ENCODE measurements around the gene ALK. TPM values are rescaled to one million over a fixed set of nuclear protein-coding genes. Genes with fewer than 3 reads are reported as not detected.

ALK gene
- total RNA-seq, 8 experiments from 2014 or later = 0.49 to 8.8 (median 3.8) TPM

DNA sequence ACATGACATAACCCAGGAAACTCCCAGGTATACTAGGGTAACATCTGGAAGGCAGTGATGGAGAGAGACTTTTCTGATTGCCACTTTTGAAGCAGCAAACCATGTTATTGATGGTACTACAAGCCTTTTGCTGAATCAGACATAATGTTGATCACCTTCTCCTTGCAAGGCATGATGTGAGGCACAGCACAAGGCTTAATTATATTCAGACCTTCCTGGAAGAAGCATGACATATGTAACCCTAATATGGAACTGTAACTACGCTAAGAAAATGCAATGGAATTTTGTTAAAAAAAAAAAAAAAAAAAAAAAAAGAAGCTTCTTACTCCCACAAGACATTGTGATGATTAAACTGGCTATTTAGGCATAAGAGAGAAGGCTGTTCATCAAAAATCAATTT lies 145.4 kb downstream of the ALK start:
- no peak overlapping the region for H3K27ac ChIP-seq
- in situ Hi-C loops (cut with MboI; ENCODE audit: low pct_unique_long_range_greater_than_20kb in 2 of 9, low sequenced_read_pairs in 9 of 9, unreplicated experiment in 9 of 9) = no loop called here
- peak in 3 of 8 experiments; percentile 18 to 50 (median 32) for ATAC-seq (replicated peaks in 6 of 8)
- 0 to 92% (median 76%) methylated on average over 1 of the region's 1 CpG; no CpG with 5 or more reads in 2 of the 10 experiments for WGBS, 10 experiments
- peaks cover 10 to 22% of the 10 kb centered on the region in 2 donors for H3K4me1 ChIP-seq (replicated peaks in 1 of 2)
- H3K4me3 ChIP-seq = no peak overlapping the region

DNA sequence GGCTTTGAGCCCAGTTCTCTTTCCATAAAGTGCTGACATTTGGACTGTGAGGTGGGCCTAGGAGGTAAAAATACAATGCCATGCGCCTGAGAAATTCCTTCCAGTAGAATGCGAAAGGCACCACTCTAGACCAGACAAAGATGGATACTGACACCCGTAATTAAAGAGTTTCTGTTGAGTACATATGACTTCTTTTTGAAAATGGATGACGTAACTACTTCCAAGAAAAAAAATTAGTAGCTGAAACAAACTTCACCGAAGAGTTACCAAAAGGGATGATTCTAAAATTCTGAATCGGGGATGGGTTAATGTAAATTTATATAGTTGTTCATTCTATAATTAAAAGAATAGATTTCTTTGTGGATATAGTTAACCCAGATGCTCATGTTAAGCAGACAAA lies 146.8 kb downstream of the ALK start:
- Histone ChIP-seq H3K27ac (no peak overlapping the region), H3K4me1 (replicated peaks in 1 of 2) (peaks cover 8 to 15% of the 10 kb centered on the region in 2 donors), H3K4me3 (no peak overlapping the region)
- 65 to 98% (median 93%) methylated on average over 2 to 6 of the region's 6 CpGs for WGBS, 10 experiments
- no peak for ATAC-seq (replicated peaks in 6 of 8)
- in situ Hi-C loops (cut with MboI; ENCODE audit: low pct_unique_long_range_greater_than_20kb in 2 of 9, low sequenced_read_pairs in 9 of 9, unreplicated experiment in 9 of 9) = no loop called here

GRCh38 chr2:29770846-29771245 lies 150.5 kb downstream of the ALK start:
- no peak overlapping the region for H3K4me3 ChIP-seq
- no peak for ATAC-seq (replicated peaks in 6 of 8)
- WGBS, 10 experiments = 38 to 100% (median 93%) methylated on average over 1 to 3 of the region's 3 CpGs; no CpG with 5 or more reads in 1 of the 10 experiments
- in situ Hi-C loops (cut with MboI; ENCODE audit: low pct_unique_long_range_greater_than_20kb in 2 of 9, low sequenced_read_pairs in 9 of 9, unreplicated experiment in 9 of 9) = no loop called here
- H3K4me1 ChIP-seq (replicated peaks in 1 of 2) = peaks cover 8 to 13% of the 10 kb centered on the region in 2 donors
- no peak overlapping the region for H3K27ac ChIP-seq

DNA sequence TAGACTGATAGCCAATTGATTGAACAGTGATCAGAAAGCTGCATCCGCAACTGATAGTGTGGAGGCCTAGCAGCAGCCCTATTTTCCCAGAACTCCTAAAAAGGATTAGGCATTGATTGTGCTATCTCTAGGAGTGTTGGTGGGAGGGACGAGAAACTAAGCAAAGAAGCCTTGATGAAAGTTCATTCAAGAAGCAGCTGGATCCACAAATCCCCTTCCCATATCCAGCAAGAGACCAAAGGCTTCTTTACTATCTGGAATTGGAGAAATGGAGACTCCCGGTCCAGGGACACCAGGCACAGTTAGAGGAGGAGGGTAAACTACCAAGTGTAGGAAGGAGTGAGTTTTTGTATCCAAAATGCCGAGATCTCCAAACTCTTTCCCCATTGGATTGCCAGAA lies 151.5 kb downstream of the ALK start:
- no peak for ATAC-seq (replicated peaks in 6 of 8)
- in situ Hi-C loops (cut with MboI; ENCODE audit: low pct_unique_long_range_greater_than_20kb in 2 of 9, low sequenced_read_pairs in 9 of 9, unreplicated experiment in 9 of 9) = no loop called here
- no peak overlapping the region for H3K27ac ChIP-seq
- 0 to 96% (median 86%) methylated on average over 1 to 3 of the region's 4 CpGs; no CpG with 5 or more reads in 1 of the 10 experiments for WGBS, 10 experiments
- no peak overlapping the region for H3K4me3 ChIP-seq
- peaks cover 8 to 13% of the 10 kb centered on the region in 2 donors for H3K4me1 ChIP-seq (replicated peaks in 1 of 2)

DNA sequence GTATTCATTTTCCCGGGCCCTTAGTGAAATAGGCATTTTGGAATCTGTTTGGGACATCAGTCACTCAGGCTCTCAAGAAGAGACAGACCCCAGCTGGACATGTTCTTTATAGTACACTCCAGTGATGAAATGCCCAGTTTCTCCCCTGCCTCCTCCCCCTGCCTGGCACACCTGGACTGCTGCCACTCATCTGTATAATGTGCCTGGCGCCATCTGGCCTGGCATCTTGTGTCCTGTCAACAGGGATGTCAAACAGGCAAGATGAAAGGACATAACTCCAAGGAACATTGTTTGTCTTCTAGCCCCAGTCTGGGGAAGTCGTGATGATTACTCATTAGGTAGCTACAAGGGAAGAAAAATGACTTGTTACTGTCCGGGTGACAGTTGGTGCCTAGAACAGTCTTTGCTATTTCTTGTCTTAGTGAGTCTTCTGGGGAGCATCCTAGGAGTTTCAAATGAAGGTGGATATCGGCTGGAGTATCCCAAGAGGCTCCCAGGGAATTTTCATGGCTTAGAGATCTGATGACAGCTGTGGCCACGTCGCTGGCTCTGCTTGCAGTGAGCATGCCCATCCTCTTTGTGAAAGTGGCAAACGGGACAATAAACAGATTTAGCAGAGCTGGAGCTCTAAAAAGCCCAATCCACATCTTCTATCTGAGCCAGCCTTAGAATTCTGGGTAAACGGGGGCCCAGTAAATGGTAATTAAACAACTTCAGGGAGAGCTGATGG lies 153.6 kb downstream of the ALK start:
- ATAC-seq (replicated peaks in 6 of 8) = peak in 4 of 8 experiments; percentile 16 to 42 (median 35)
- in situ Hi-C loops (cut with MboI; ENCODE audit: low pct_unique_long_range_greater_than_20kb in 2 of 9, low sequenced_read_pairs in 9 of 9, unreplicated experiment in 9 of 9) = no loop called here
- peaks cover 18 to 20% of the 10 kb centered on the region in 2 donors for H3K4me1 ChIP-seq (replicated peaks in 1 of 2)
- WGBS, 10 experiments = 0 to 100% (median 56%) methylated on average over 1 to 7 of the region's 9 CpGs; no CpG with 5 or more reads in 1 of the 10 experiments
- H3K4me3 ChIP-seq = no peak overlapping the region
- no peak overlapping the region for H3K27ac ChIP-seq

- H3K27ac ChIP-seq = no peak overlapping the region
- no peak for ATAC-seq (replicated peaks in 6 of 8)
- 0 to 100% (median 64%) methylated on average over 1 of the region's 1 CpG; no CpG with 5 or more reads in 4 of the 10 experiments for WGBS, 10 experiments
- H3K4me3 ChIP-seq = no peak overlapping the region
- in situ Hi-C loops (cut with MboI; ENCODE audit: low pct_unique_long_range_greater_than_20kb in 2 of 9, low sequenced_read_pairs in 9 of 9, unreplicated experiment in 9 of 9) = no loop called here
- H3K4me1 ChIP-seq (replicated peaks in 1 of 2) = peaks cover 33 to 36% of the 10 kb centered on the region in 2 donors
Measured at GRCh38 chr2:29766191-29766590, 155.2 kb downstream of the ALK start.

DNA sequence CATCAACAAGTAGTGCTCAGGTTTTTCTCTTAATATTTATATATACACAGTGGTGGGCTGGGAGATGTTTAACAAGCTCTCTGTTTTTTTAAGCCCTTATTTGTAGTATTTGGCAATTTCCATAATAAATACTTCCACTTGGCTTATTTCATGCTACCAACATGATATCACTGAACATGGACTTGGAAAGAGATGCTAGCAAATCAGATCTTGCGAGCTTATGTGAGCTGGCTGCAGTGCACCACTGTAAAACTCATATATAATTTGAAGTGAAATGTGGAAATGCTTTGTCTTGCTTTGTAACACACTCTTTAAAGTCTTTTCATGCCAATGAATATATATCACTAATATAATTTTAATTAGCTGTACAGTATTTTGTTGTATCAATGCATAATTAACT lies 155.7 kb downstream of the ALK start:
- Histone ChIP-seq H3K4me3 (no peak overlapping the region), H3K4me1 (replicated peaks in 1 of 2) (peaks cover 37 to 41% of the 10 kb centered on the region in 2 donors), H3K27ac (no peak overlapping the region)
- peak in 1 of 8 experiments; percentile 50 for ATAC-seq (replicated peaks in 6 of 8)
- WGBS, 10 experiments = 17 to 100% (median 100%) methylated on average over 1 of the region's 1 CpG; no CpG with 5 or more reads in 3 of the 10 experiments
- in situ Hi-C loops (cut with MboI; ENCODE audit: low pct_unique_long_range_greater_than_20kb in 2 of 9, low sequenced_read_pairs in 9 of 9, unreplicated experiment in 9 of 9) = no loop called here

DNA sequence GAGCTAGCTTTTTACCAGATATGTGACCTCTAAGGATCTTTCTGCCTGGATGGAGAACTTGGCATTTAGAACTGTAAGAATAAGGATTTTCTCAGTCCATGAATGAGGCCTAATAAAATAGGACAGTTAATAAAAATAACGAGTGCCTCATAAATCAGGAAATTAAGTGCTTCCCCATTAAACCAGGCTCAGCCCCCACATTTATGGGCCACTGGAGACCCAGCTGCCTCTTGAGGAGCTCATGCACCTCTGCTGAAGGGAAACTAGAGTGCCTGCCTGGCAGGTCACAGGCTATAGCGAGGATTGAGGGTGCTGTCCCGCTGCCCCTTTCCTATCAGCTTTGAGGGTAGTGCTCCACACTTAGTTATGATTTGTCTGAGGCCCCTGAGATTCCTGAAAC lies 158.0 kb downstream of the ALK start:
- no peak overlapping the region for H3K27ac ChIP-seq
- WGBS, 10 experiments = 0 to 50% (median 12%) methylated on average over 2 to 3 of the region's 3 CpGs; no CpG with 5 or more reads in 6 of the 10 experiments
- H3K4me3 ChIP-seq = no peak overlapping the region
- peaks cover 52 to 62% of the 10 kb centered on the region in 2 donors for H3K4me1 ChIP-seq (replicated peaks in 1 of 2)
- in situ Hi-C loops (cut with MboI; ENCODE audit: low pct_unique_long_range_greater_than_20kb in 2 of 9, low sequenced_read_pairs in 9 of 9, unreplicated experiment in 9 of 9) = no loop called here
- no peak for ATAC-seq (replicated peaks in 6 of 8)

DNA sequence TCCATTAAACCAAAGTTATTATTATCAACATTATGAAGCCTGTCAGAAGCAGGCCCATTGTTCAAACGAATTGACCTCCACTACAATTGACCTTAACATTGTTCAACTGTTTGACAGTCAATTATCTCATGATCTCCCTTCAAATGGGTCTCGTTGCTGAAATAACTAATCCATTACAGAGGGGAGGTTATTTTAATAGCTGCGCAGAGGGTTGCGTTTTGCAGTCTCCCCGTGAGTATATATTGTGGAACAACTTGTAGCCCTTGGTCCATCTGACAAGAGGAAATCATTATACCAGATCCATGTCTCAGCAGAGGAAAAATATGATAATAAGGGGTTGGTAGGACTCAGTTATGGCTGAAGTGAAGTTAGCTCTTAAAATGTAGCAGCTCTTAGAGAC lies 159.1 kb downstream of the ALK start:
- in situ Hi-C loops (cut with MboI; ENCODE audit: low pct_unique_long_range_greater_than_20kb in 2 of 9, low sequenced_read_pairs in 9 of 9, unreplicated experiment in 9 of 9) = no loop called here
- Histone ChIP-seq H3K4me1 (replicated peaks in 1 of 2) (peaks cover 44 to 56% of the 10 kb centered on the region in 2 donors), H3K4me3 (no peak overlapping the region), H3K27ac (no peak overlapping the region)
- ATAC-seq (replicated peaks in 6 of 8) = peak in 4 of 8 experiments; percentile 45 to 80 (median 55)
- WGBS, 10 experiments = 33 to 90% (median 59%) methylated on average over 1 to 5 of the region's 5 CpGs

- no peak overlapping the region for H3K4me3 ChIP-seq
- H3K27ac ChIP-seq = peak overlapping the region in 1 of 2 donors; percentile 56
- in situ Hi-C loops (cut with MboI; ENCODE audit: low pct_unique_long_range_greater_than_20kb in 2 of 9, low sequenced_read_pairs in 9 of 9, unreplicated experiment in 9 of 9) = no loop called here
- 0 to 67% (median 44%) methylated on average over 1 of the region's 1 CpG; no CpG with 5 or more reads in 5 of the 10 experiments for WGBS, 10 experiments
- peak in 5 of 8 experiments; percentile 16 to 65 (median 53) for ATAC-seq (replicated peaks in 6 of 8)
- peaks cover 44 to 52% of the 10 kb centered on the region in 2 donors for H3K4me1 ChIP-seq (replicated peaks in 1 of 2)
Measured at GRCh38 chr2:29761278-29761677, 160.1 kb downstream of the ALK start.

DNA sequence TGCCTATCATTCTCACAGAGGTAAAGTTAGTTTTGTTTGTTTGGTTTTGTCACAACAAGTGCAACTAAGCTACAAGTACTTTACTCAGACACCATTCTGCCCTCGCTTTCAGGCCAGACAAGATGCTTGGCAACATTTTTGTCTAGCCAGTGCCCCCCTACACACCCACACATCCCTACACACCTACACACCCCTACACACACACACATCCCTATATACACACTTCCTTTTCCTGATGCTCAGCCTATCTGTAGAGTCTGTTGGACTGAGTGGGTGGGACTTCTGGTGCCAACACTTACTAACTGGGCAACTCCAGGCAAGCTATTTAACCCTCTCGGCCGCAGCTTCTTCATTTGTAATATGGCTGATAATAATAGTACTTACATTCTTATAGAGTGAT lies 161.4 kb downstream of the ALK start:
- in situ Hi-C loops (cut with MboI; ENCODE audit: low pct_unique_long_range_greater_than_20kb in 2 of 9, low sequenced_read_pairs in 9 of 9, unreplicated experiment in 9 of 9) = no loop called here

GRCh38 chr2:29759360-29759759 lies 162.0 kb downstream of the ALK start:
- Histone ChIP-seq H3K4me1 (replicated peaks in 1 of 2) (peaks cover 44 to 52% of the 10 kb centered on the region in 2 donors), H3K4me3 (no peak overlapping the region), H3K27ac (no peak overlapping the region)
- ATAC-seq (replicated peaks in 6 of 8) = no peak
- in situ Hi-C loops (cut with MboI; ENCODE audit: low pct_unique_long_range_greater_than_20kb in 2 of 9, low sequenced_read_pairs in 9 of 9, unreplicated experiment in 9 of 9) = no loop called here
- 33 to 97% (median 81%) methylated on average over 1 to 4 of the region's 4 CpGs; no CpG with 5 or more reads in 1 of the 10 experiments for WGBS, 10 experiments

More for the DNA sequence above, 161.4 kb downstream of the ALK start:
- H3K27ac ChIP-seq = no peak overlapping the region
- no peak overlapping the region for H3K4me3 ChIP-seq
- H3K4me1 ChIP-seq (replicated peaks in 1 of 2) = peaks cover 44 to 52% of the 10 kb centered on the region in 2 donors
- 70 to 100% (median 86%) methylated on average over 1 to 2 of the region's 3 CpGs; no CpG with 5 or more reads in 5 of the 10 experiments for WGBS, 10 experiments
- no peak for ATAC-seq (replicated peaks in 6 of 8)

DNA sequence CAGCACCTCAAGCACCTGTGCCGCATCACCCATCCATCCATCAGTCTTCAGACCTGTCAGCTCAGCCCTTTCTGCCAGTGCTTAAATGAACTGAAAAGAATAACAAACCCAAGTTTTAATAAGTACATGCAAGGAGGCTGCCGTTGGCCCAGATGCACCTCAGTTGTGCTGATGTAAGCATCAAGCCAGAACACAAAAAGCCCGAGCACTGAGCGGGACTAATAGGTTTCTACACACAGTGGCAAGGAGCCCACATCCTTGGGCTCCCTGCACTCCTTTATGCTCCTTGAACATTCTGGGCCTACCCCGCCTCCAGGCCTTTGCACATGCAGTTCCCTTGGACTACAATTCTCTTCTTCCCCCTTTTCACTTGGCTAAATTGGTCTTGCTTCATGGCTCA lies 165.6 kb downstream of the ALK start:
- WGBS, 10 experiments = 83 to 100% (median 96%) methylated on average over 1 to 5 of the region's 5 CpGs; no CpG with 5 or more reads in 3 of the 10 experiments
- peaks cover 15 to 26% of the 10 kb centered on the region in 2 donors for H3K4me1 ChIP-seq (replicated peaks in 1 of 2)
- no peak overlapping the region for H3K4me3 ChIP-seq
- ATAC-seq (replicated peaks in 6 of 8) = no peak
- in situ Hi-C loops (cut with MboI; ENCODE audit: low pct_unique_long_range_greater_than_20kb in 2 of 9, low sequenced_read_pairs in 9 of 9, unreplicated experiment in 9 of 9) = no loop called here
- H3K27ac ChIP-seq = no peak overlapping the region
